Measurements from ENCODE around the gene TCERG1. TPM values are rescaled to one million over a fixed set of nuclear protein-coding genes. Genes with fewer than 3 reads are reported as not detected.

Gene TCERG1
- total and polyA plus RNA-seq, 3 donors from 2014 or later = 43.0 to 134 (median 122) TPM

GRCh38 chr5:146490089-146490843 lies 43.1 kb downstream of the TCERG1 start:
- TF ChIP-seq CTCF (IDR thresholded peaks at IDR 0.05) (no peak), POLR2A (IDR thresholded peaks at IDR 0.05) (no peak)
- Histone ChIP-seq H3K9me3 (no peaks in the 10 kb centered on the region), H3K4me3 (no peak overlapping the region), H3K27me3 (no peaks in the 10 kb centered on the region), H3K36me3 (ENCODE audit: low read depth, missing control alignments) (no peaks in the 10 kb centered on the region), H3K4me1 (no peaks in the 10 kb centered on the region), H3K27ac (no peak overlapping the region)
- DNase-seq = no peak
- 71 to 75% methylated on average over 3 of the region's 3 CpGs for WGBS, 2 donors
- intact Hi-C loops (cut with DNase I; ENCODE audit: low total_unique reads) = no loop called here

GRCh38 chr5:146494656-146495055 lies 47.5 kb downstream of the TCERG1 start:
- no peak overlapping the region for H3K27ac ChIP-seq
- no peak for DNase-seq
- intact Hi-C loops (cut with DNase I; ENCODE audit: low total_unique reads) = no loop called here
- WGBS, 2 donors = 65 to 74% methylated on average over 2 of the region's 2 CpGs
- no peaks in the 10 kb centered on the region for H3K36me3 ChIP-seq (ENCODE audit: low read depth, missing control alignments)
- no peaks in the 10 kb centered on the region for H3K27me3 ChIP-seq
- H3K4me1 ChIP-seq = no peaks in the 10 kb centered on the region
- H3K9me3 ChIP-seq = no peaks in the 10 kb centered on the region
- no peak for TF ChIP-seq CTCF (IDR thresholded peaks at IDR 0.05)
- no peak for TF ChIP-seq POLR2A (IDR thresholded peaks at IDR 0.05)
- H3K4me3 ChIP-seq = no peak overlapping the region

GRCh38 chr5:146499680-146500079 lies 52.5 kb downstream of the TCERG1 start:
- Histone ChIP-seq H3K27me3 (no peaks in the 10 kb centered on the region), H3K9me3 (no peaks in the 10 kb centered on the region), H3K36me3 (ENCODE audit: low read depth, missing control alignments) (no peaks in the 10 kb centered on the region), H3K4me1 (no peaks in the 10 kb centered on the region), H3K27ac (no peak overlapping the region), H3K4me3 (no peak overlapping the region)
- no peak for DNase-seq
- 94 to 99% methylated on average over 4 of the region's 4 CpGs for WGBS, 2 donors
- TF ChIP-seq POLR2A (IDR thresholded peaks at IDR 0.05) (no peak), CTCF (IDR thresholded peaks at IDR 0.05) (no peak)
- intact Hi-C loops (cut with DNase I; ENCODE audit: low total_unique reads) = no loop called here

- no peak for TF ChIP-seq POLR2A (IDR thresholded peaks at IDR 0.05)
- TF ChIP-seq CTCF (IDR thresholded peaks at IDR 0.05) = no peak
- no peaks in the 10 kb centered on the region for H3K9me3 ChIP-seq
- H3K36me3 ChIP-seq (ENCODE audit: low read depth, missing control alignments) = no peaks in the 10 kb centered on the region
- no peaks in the 10 kb centered on the region for H3K27me3 ChIP-seq
- H3K4me1 ChIP-seq = no peaks in the 10 kb centered on the region
- H3K27ac ChIP-seq = no peak overlapping the region
- intact Hi-C loops (cut with DNase I; ENCODE audit: low total_unique reads) = no loop called here
- DNase-seq = no peak
- WGBS, 2 donors = 96 to 97% methylated on average over 5 of the region's 5 CpGs
- H3K4me3 ChIP-seq = no peak overlapping the region
Observed at GRCh38 chr5:146507428-146507827, 60.3 kb downstream of the TCERG1 start.

- no peaks in the 10 kb centered on the region for H3K36me3 ChIP-seq (ENCODE audit: low read depth, missing control alignments)
- H3K27ac ChIP-seq = no peak overlapping the region
- intact Hi-C loops (cut with DNase I; ENCODE audit: low total_unique reads) = no loop called here
Observed at GRCh38 chr5:146510559-146511125, 63.5 kb downstream of the TCERG1 start.

More at GRCh38 chr5:146510559-146511125, 63.5 kb downstream of the TCERG1 start:
- Histone ChIP-seq H3K9me3 (no peaks in the 10 kb centered on the region), H3K27me3 (no peaks in the 10 kb centered on the region), H3K4me1 (no peaks in the 10 kb centered on the region), H3K4me3 (no peak overlapping the region)
- TF ChIP-seq POLR2A (IDR thresholded peaks at IDR 0.05) = no peak
- DNase-seq = no peak
- WGBS, 2 donors = 91 to 93% methylated on average over 9 of the region's 9 CpGs
